Measurements from ENCODE around the gene ZFP36L2.

- TF ChIP-seq EZH2 (IDR thresholded peaks at IDR 0.05) (no peak), POLR2AphosphoS5 (IDR thresholded peaks at IDR 0.05; ENCODE audit: borderline replicate concordance, low read depth, low read length) (no peak), FOXP2 (optimal IDR thresholded peaks at IDR 0.05; ENCODE audit: control extremely low read depth, extremely low read length, insufficient read depth) (no peak)
These were observed 45.5 kb downstream of the ZFP36L2 start for GRCh38 chr2:43180897-43181296.
